Astrocyte (in vitro differentiated cells and primary cell): ENCODE results near the gene BCOR.

Source experiments
- CTCF ChIP-seq: IDR thresholded peaks from 2 replicates; pipeline ENCODE4 v1.5.1; 2011; ENCODE audit warnings: low read depth, mild to moderate bottlenecking, inconsistent platforms, low read length, moderate library complexity; ENCODE audit not compliant: insufficient read depth
- EZH2 ChIP-seq: IDR thresholded peaks from 2 replicates; pipeline ENCODE4 v1.6.1; 2012; ENCODE audit warnings: mild to moderate bottlenecking, low read length, inconsistent platforms; ENCODE audit not compliant: insufficient read depth

GRCh38 chrX:40145923-40146261 lies 48.1 kb upstream of the BCOR start:
- no peak for TF ChIP-seq CTCF
- no peak for TF ChIP-seq EZH2
